Hepatocyte (in vitro differentiated cells): Measurements from ENCODE around the gene LRRC8D.

Experiments used
- CTCF ChIP-seq: fragments of 200-600 bp; sonication (generic); IDR thresholded peaks from 2 replicates; pipeline ENCODE4 v1.5.1; 2016; ENCODE audit warnings: antibody characterized with exemption, mild to moderate bottlenecking; ENCODE audit not compliant: poor library complexity
- EZH2phosphoT487 ChIP-seq: fragments of 200-600 bp; sonication (generic); IDR thresholded peaks from one replicate; pipeline ENCODE4 v1.6.1; 2018; ENCODE audit warnings: antibody characterized with exemption, mild to moderate bottlenecking, low read depth, moderate library complexity; ENCODE audit not compliant: unreplicated experiment, severe bottlenecking

GRCh38 chr1:89917353-89917752 lies 96.5 kb downstream of the LRRC8D start:
- TF ChIP-seq EZH2phosphoT487: no peak
- TF ChIP-seq CTCF: no peak
